Activated naive CD4-positive, alpha-beta T cell treated with anti-CD3 and anti-CD28 coated beads, Interleukin-2, amount 10 ng/mL, durations not matched to agents 5 hours and 36 hours (primary cell): ENCODE data around the gene GRAMD2B. TPM values are rescaled to one million over a fixed set of nuclear protein-coding genes. Genes with fewer than 3 reads are reported as not detected.

Source experiments
- total RNA-seq, 2 experiments: library from RNA; stranded (reverse); gene quantifications; one replicate each; pipeline ENCODE4 v1.2.3, GENCODE V29; 2021

GRAMD2B gene
- 1 to 10 TPM; 3.9 to 4.2 TPM for total RNA-seq

GRCh38 chr5:126422994-126423788, at the start of gene GRAMD2B:
Gene GRAMD2B, plus strand, starts transcription at chr5:126423409. Its CDS starts 198 bp downstream, at chr5:126423607.

Other genes with a start within 250 kb of the GRAMD2B start
- 1 to 10 TPM; 1.2 to 3.4 TPM for gene ALDH7A1, start 171.8 kb downstream of the GRAMD2B start, total RNA-seq
- 10 to 100 TPM; 33.0 to 35.2 TPM for gene PHAX, start 177.5 kb downstream of the GRAMD2B start, total RNA-seq